NCI-H146 treated with DMSO at 0.1 percent for 48 hours (cell line): ENCODE measurements around the gene ANG.

Source experiments
- DNase-seq: peaks from one replicate; lab custom pipeline; 2025; ENCODE audit not compliant: unreplicated experiment; lab: John Stamatoyannopoulos, UW

Gene ANG

GRCh38 chr14:20742132-20742531 is 53.6 kb downstream of the ANG start:
- DNase-seq = no peak

GRCh38 chr14:20743556-20743955 is 55.0 kb downstream of the ANG start:
- DNase-seq = no peak
